GM18505 (cell line): ENCODE data around the gene PRKN.

ENCODE experiments used
- ATAC-seq: cut with Tn5 transposase; IDR thresholded peaks from one replicate; pipeline ENCODE4 v1.9.1; 2021; ENCODE audit not compliant: unreplicated experiment
- POLR2A ChIP-seq: IDR thresholded peaks from 4 replicates; pipeline ENCODE4 v1.6.1; 2011; ENCODE audit warnings: borderline replicate concordance; ENCODE audit not compliant: insufficient read depth, insufficient read length; ENCODE audit errors: extremely low read depth

Gene PRKN

GRCh38 chr6:162727322-162728182, at the start of gene PRKN, which contains the start of gene PACRG:
Gene PRKN (minus strand): TSS chr6:162727766.
Gene PACRG (plus strand): TSS chr6:162727974.
- peak; percentile 98 for ATAC-seq
- TF ChIP-seq POLR2A, result peak; percentile 31

GRCh38 chr6:162777091-162777490, 49.5 kb upstream of the PRKN start:
- TF ChIP-seq POLR2A, result no peak
- ATAC-seq, result no peak

- no peak for ATAC-seq
- TF ChIP-seq POLR2A, result no peak
Measured at GRCh38 chr6:162773996-162774395, 46.4 kb upstream of the PRKN start.

GRCh38 chr6:162772466-162772865, 44.9 kb upstream of the PRKN start:
- TF ChIP-seq POLR2A, result no peak

GRCh38 chr6:162770955-162771354, 43.4 kb upstream of the PRKN start:
- ATAC-seq, result no peak
- TF ChIP-seq POLR2A, result no peak

More at GRCh38 chr6:162772466-162772865, 44.9 kb upstream of the PRKN start:
- ATAC-seq, result no peak

GRCh38 chr6:162770136-162770535, 42.6 kb upstream of the PRKN start:
- no peak for TF ChIP-seq POLR2A

GRCh38 chr6:162753775-162754174, 26.2 kb upstream of the PRKN start:
- TF ChIP-seq POLR2A, result no peak
- no peak for ATAC-seq

More at GRCh38 chr6:162770136-162770535, 42.6 kb upstream of the PRKN start:
- no peak for ATAC-seq

GRCh38 chr6:162751211-162751859, 23.8 kb upstream of the PRKN start:
- ATAC-seq, result no peak
- TF ChIP-seq POLR2A, result no peak

- TF ChIP-seq POLR2A, result no peak
- no peak for ATAC-seq
Measured at GRCh38 chr6:162750776-162751175, 23.2 kb upstream of the PRKN start.

- no peak for ATAC-seq
- TF ChIP-seq POLR2A, result no peak
Measured at GRCh38 chr6:162736961-162737360, 9.4 kb upstream of the PRKN start.

GRCh38 chr6:162733489-162733888, 5.9 kb upstream of the PRKN start:
- no peak for ATAC-seq
- no peak for TF ChIP-seq POLR2A

- no peak for TF ChIP-seq POLR2A
- ATAC-seq, result no peak
Measured at GRCh38 chr6:162730502-162730901, 2.9 kb upstream of the PRKN start.

GRCh38 chr6:162728706-162729105, 1.1 kb upstream of the PRKN start:
- no peak for ATAC-seq
- no peak for TF ChIP-seq POLR2A

- no peak for ATAC-seq
- no peak for TF ChIP-seq POLR2A
Measured at GRCh38 chr6:162728197-162728596, 631 bp upstream of the PRKN start.
